Smooth muscle cell (in vitro differentiated cells): ENCODE measurements around the gene YJU2. TPM values are rescaled to one million over a fixed set of nuclear protein-coding genes. Genes with fewer than 3 reads are reported as not detected.
"Not testable (repeated sequence)": the region's sequence is repeated elsewhere in the genome, so short reads cannot be mapped to it uniquely, and the experiment has no call there.

ENCODE experiments used
- DNase-seq: peaks from one replicate; lab custom pipeline; 2025; ENCODE audit not compliant: unreplicated experiment; lab: John Stamatoyannopoulos, UW
- H2AFZ ChIP-seq: fragments of 200-600 bp; sonication (generic); 2 replicates; pipeline ENCODE4 v1.6.0; 2016; ENCODE audit warnings: antibody characterized with exemption, low read depth, mild to moderate bottlenecking
- H3F3A ChIP-seq: fragments of 200-600 bp; sonication (generic); 2 replicates; pipeline ENCODE4 v1.6.0; 2017; ENCODE audit warnings: antibody characterized with exemption, low read depth
- H3K27ac ChIP-seq: fragments of 200-600 bp; sonication (generic); 2 replicates; pipeline ENCODE4 v1.5.1; 2016; ENCODE audit warnings: low read depth, mild to moderate bottlenecking
- H3K27me3 ChIP-seq: fragments of 200-600 bp; sonication (generic); 2 replicates; pipeline ENCODE4 v1.6.1; 2016; ENCODE audit warnings: low read depth, mild to moderate bottlenecking
- H3K36me3 ChIP-seq: fragments of 200-600 bp; sonication (generic); 2 replicates; pipeline ENCODE4 v1.5.1; 2016; ENCODE audit warnings: low read depth
- H3K4me1 ChIP-seq: fragments of 200-600 bp; sonication (generic); 2 replicates; pipeline ENCODE4 v1.5.1; 2016; ENCODE audit warnings: low read depth
- H3K4me2 ChIP-seq: fragments of 200-600 bp; sonication (generic); 2 replicates; pipeline ENCODE4 v1.6.0; 2016; ENCODE audit warnings: mild to moderate bottlenecking
- H3K4me3 ChIP-seq: fragments of 200-600 bp; sonication (generic); 2 replicates; pipeline ENCODE4 v1.5.1; 2016; ENCODE audit warnings: mild to moderate bottlenecking
- H3K79me2 ChIP-seq: fragments of 200-600 bp; sonication (generic); 2 replicates; pipeline ENCODE4 v1.6.0; 2016; ENCODE audit warnings: low read depth, mild to moderate bottlenecking
- H3K9ac ChIP-seq: fragments of 200-600 bp; sonication (generic); 2 replicates; pipeline ENCODE4 v1.6.0; 2016; ENCODE audit warnings: low read depth
- H3K9me3 ChIP-seq: fragments of 200-600 bp; sonication (generic); replicated peaks from 2 replicates; pipeline ENCODE4 v1.5.1; 2016; ENCODE audit warnings: low read depth
- H4K20me1 ChIP-seq: fragments of 200-600 bp; sonication (generic); 2 replicates; pipeline ENCODE4 v1.6.0; 2016; ENCODE audit warnings: low read depth
- WGBS: methylation state at CpG from one replicate; pipeline ENCODE4 v1.1.7; 2016; ENCODE audit warnings: low lambda C conversion rate; 5-methylcytosine and 5-hydroxymethylcytosine counted together
- polyA plus RNA-seq: library from polyadenylated mRNA; unstranded; fragments of >200 nt; fragmentation: Nextera tagmentation; extraction: Ambion mirVana; gene quantifications from 2 replicates; pipeline ENCODE4 v1.2.1, GENCODE V29; 2016
- total RNA-seq: library from RNA; depleted of rRNA; stranded (reverse); fragments of >200 nt; gene quantifications from 2 replicates; pipeline ENCODE4 v1.2.3, GENCODE V29; 2014
- TF ChIP-seq, protein P1 (sequence below): fragments of 200-600 bp; sonication (generic); IDR thresholded peaks from 2 replicates; pipeline ENCODE4 v1.5.1; 2017; ENCODE audit warnings: borderline replicate concordance, mild to moderate bottlenecking, antibody characterized with exemption; ENCODE audit not compliant: insufficient read depth, poor library complexity, severe bottlenecking

Gene YJU2
- total and polyA plus RNA-seq, 2 experiments from 2014 or later = 8.7 to 12.0 TPM

DNA sequence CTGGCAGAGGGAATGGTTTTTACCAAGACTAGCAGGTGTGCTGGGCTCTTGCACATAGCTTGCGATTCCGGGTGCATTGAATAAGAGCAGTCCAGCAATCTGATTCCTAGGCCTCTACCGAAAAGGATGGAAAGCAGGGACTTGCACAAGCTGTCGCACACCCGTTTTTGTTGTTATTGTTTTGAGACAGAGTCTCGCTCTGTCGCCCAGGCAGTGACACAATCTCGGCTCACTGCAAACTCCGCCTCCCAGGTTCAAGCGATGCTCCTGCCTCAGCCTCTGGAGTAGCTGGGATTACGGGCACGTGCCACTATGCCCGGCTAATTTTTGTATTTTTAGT, 12.0 kb upstream of the YJU2 start:
- Histone ChIP-seq H2AFZ (no peak overlapping the region), H3K27ac (no peak overlapping the region), H3K36me3 (no peaks in the 10 kb centered on the region), H3K9me3 (no peaks in the 10 kb centered on the region), H3F3A (no peaks in the 10 kb centered on the region), H3K4me2 (no peak overlapping the region), H4K20me1 (no peaks in the 10 kb centered on the region), H3K79me2 (no peaks in the 10 kb centered on the region), H3K4me3 (no peak overlapping the region), H3K4me1 (no peaks in the 10 kb centered on the region), H3K9ac (no peak overlapping the region), H3K27me3 (no peaks in the 10 kb centered on the region)
- 87% methylated on average over 13 of the region's 13 CpGs for WGBS
- TF ChIP-seq, protein P1, sequence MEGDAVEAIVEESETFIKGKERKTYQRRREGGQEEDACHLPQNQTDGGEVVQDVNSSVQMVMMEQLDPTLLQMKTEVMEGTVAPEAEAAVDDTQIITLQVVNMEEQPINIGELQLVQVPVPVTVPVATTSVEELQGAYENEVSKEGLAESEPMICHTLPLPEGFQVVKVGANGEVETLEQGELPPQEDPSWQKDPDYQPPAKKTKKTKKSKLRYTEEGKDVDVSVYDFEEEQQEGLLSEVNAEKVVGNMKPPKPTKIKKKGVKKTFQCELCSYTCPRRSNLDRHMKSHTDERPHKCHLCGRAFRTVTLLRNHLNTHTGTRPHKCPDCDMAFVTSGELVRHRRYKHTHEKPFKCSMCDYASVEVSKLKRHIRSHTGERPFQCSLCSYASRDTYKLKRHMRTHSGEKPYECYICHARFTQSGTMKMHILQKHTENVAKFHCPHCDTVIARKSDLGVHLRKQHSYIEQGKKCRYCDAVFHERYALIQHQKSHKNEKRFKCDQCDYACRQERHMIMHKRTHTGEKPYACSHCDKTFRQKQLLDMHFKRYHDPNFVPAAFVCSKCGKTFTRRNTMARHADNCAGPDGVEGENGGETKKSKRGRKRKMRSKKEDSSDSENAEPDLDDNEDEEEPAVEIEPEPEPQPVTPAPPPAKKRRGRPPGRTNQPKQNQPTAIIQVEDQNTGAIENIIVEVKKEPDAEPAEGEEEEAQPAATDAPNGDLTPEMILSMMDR = no peak
- DNase-seq = no peak

DNA sequence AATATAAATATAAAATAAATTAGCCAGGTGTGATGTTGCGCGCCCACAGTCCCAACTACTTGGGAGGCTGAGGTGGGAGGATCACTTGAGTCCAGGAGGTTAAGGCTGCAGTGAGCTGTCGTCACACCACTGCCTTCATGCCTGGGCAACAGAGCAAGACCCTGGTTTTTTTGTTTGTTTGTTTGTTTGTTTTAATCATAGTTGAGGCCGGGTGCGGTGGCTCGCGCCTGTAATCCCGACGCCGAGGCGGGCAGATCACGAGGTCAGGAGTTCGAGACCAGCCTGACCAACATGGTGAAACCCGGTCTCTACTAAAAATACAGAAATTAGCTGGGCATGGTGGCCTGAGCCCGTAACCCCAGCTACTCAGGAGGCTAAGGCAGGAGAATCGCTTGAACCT, 9.4 kb upstream of the YJU2 start:
- not testable (repeated sequence) for H3K4me1 ChIP-seq, H3K9me3 ChIP-seq, H3F3A ChIP-seq, H3K27ac ChIP-seq, H4K20me1 ChIP-seq, H2AFZ ChIP-seq, H3K4me2 ChIP-seq, H3K79me2 ChIP-seq, H3K36me3 ChIP-seq, DNase-seq, H3K27me3 ChIP-seq, H3K4me3 ChIP-seq, H3K9ac ChIP-seq
- WGBS = 92% methylated on average over 16 of the region's 16 CpGs

DNA sequence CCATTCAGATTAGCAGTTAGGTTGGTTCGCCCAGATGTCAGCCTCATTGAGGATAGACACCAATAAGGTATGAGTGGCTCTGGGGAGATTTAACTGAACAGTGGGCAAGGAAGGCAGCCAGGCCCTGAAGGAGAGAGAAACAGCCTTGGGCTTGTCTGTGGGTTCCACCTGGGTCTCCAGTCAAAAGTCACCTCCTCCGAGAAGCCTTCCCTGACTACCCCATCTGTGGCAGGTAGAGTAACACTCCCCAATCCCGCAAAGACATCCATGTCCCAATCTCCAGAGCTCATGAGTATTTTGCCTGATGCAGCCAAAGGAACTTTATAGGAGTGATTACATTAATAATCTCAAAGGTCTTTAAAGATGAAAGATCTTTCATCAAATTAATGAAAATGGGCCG, 8.0 kb upstream of the YJU2 start:
- Histone ChIP-seq H3F3A (no peaks in the 10 kb centered on the region), H3K27me3 (no peaks in the 10 kb centered on the region), H3K9ac (no peak overlapping the region), H3K79me2 (no peaks in the 10 kb centered on the region), H3K36me3 (no peaks in the 10 kb centered on the region), H3K27ac (no peak overlapping the region), H3K4me2 (no peak overlapping the region), H3K9me3 (no peaks in the 10 kb centered on the region), H3K4me1 (no peaks in the 10 kb centered on the region), H4K20me1 (no peaks in the 10 kb centered on the region), H2AFZ (no peak overlapping the region), H3K4me3 (no peak overlapping the region)
- TF ChIP-seq, protein P1 = no peak
- 94% methylated on average over 4 of the region's 4 CpGs for WGBS
- DNase-seq = no peak

DNA sequence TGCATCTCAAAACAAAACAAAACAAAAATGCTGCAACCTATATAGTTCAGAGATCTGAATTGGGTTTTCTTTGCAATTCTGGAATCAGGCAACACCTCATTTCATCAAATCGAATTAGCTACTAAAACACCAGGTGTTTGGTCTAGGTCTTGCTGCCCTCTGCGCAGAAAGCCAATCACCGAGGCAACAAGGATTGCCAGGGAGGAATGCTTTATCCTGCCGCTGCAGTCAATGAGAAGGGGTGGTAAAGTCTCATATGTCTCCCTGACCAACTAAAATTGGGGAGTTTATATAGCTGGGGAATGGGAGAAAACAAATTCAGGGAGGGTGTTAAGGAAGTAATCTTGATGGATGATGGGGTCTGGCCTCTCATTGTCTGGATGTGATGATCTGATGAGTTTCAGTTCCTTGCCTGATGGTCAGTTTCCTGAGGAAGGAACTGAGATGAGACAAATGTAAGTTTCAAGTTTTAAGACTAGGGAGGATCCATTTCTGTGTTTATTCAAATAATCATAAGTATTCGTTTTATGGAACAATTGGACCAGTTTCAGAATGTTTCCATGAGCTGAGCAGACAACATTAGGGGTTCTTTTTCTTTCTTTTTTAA, 5.0 kb upstream of the YJU2 start:
- Histone ChIP-seq H3K4me2 (no peak overlapping the region), H3F3A (no peaks in the 10 kb centered on the region), H3K79me2 (no peaks in the 10 kb centered on the region), H2AFZ (no peak overlapping the region), H3K36me3 (no peaks in the 10 kb centered on the region), H3K9me3 (no peaks in the 10 kb centered on the region), H3K27ac (no peak overlapping the region), H4K20me1 (no peaks in the 10 kb centered on the region), H3K9ac (no peak overlapping the region), H3K27me3 (no peaks in the 10 kb centered on the region), H3K4me1 (no peaks in the 10 kb centered on the region), H3K4me3 (no peak overlapping the region)
- 82% methylated on average over 5 of the region's 5 CpGs for WGBS
- TF ChIP-seq, protein P1 = no peak
- no peak for DNase-seq

DNA sequence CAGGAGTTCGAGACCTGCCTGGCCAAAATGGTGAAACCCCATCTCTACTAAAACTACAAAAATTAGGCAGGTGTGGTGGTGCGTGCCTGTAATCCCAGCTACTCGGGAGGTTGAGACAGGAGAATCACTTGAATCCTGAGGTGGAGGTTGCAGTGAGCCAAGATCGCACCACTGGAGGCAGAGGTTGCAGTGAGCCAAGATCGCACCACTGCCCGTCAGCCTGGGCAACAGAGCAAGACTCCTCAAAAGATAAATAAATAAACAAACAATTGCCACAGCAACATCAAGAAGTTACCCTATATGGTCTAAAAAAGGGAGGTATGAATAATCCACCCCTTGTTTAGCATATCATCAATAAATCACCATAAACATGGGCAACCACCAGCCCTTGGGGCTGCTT, 942 bp upstream of the YJU2 start:
- Histone ChIP-seq H3K27ac (peak overlapping the region; percentile 94), H2AFZ (peak overlapping the region; percentile 88), H3K4me2 (peak overlapping the region; percentile 82)
- DNase-seq, H4K20me1 ChIP-seq, H3K36me3 ChIP-seq, H3K79me2 ChIP-seq, H3K4me1 ChIP-seq, H3K4me3 ChIP-seq, H3K9ac ChIP-seq, H3K27me3 ChIP-seq, H3F3A ChIP-seq, H3K9me3 ChIP-seq: not testable (repeated sequence)
- 100% methylated on average over 6 of the region's 6 CpGs for WGBS
